RWPE2 (cell line): ENCODE measurements around the gene KCNJ15.

Experiments
- ATAC-seq: fragments of 200-7000 bp; cut with Tn5 transposase; 3 replicates; pipeline ENCODE4 v1.9.1; 2021; ENCODE audit warnings: low read depth
- DNase-seq: peaks from one replicate; pipeline ENCODE4 v3.0.0-alpha.2; 2020; ENCODE audit warnings: low spot score
- H3K27ac ChIP-seq: fragments of 450-650 bp; 2 replicates; pipeline ENCODE4 v1.5.1; 2017; ENCODE audit warnings: mild to moderate bottlenecking; ENCODE audit not compliant: poor library complexity, severe bottlenecking
- H3K27me3 ChIP-seq: fragments of 250-450 bp; sonication (Bioruptor Pico); 2 replicates; pipeline ENCODE4 v1.5.1; 2021; ENCODE audit warnings: mild to moderate bottlenecking, moderate library complexity; ENCODE audit not compliant: insufficient read depth, poor library complexity, severe bottlenecking
- H3K36me3 ChIP-seq: fragments of 250-450 bp; sonication (Bioruptor Pico); 2 replicates; pipeline ENCODE4 v1.5.1; 2020; ENCODE audit warnings: low read depth, mild to moderate bottlenecking, moderate library complexity
- H3K4me1 ChIP-seq: fragments of 250-450 bp; sonication (Bioruptor Pico); 2 replicates; pipeline ENCODE4 v1.5.1; 2021; ENCODE audit warnings: mild to moderate bottlenecking, moderate library complexity; ENCODE audit not compliant: insufficient read depth, poor library complexity, severe bottlenecking
- H3K4me3 ChIP-seq: fragments of 250-450 bp; sonication (Bioruptor Pico); 2 replicates; pipeline ENCODE4 v1.5.1; 2021; ENCODE audit warnings: mild to moderate bottlenecking, moderate library complexity; ENCODE audit not compliant: severe bottlenecking
- H3K9me3 ChIP-seq: fragments of 250-450 bp; sonication (Bioruptor Pico); 2 replicates; pipeline ENCODE4 v1.5.1; 2021; ENCODE audit warnings: mild to moderate bottlenecking, moderate library complexity; ENCODE audit not compliant: severe bottlenecking
- TF ChIP-seq, protein P1 (sequence below): fragments of 450-650 bp; IDR thresholded peaks from one replicate; pipeline ENCODE4 v1.5.1; 2017; ENCODE audit warnings: mild to moderate bottlenecking, moderate library complexity; ENCODE audit not compliant: poor library complexity, severe bottlenecking

Gene KCNJ15

GRCh38 chr21:38325731-38326420 is 69.1 kb downstream of the KCNJ15 start:
- no peak for ATAC-seq
- H3K27ac ChIP-seq: peak overlapping the region; percentile 96
- no peak for DNase-seq
- no peak overlapping the region for H3K4me3 ChIP-seq
- TF ChIP-seq, protein P1, sequence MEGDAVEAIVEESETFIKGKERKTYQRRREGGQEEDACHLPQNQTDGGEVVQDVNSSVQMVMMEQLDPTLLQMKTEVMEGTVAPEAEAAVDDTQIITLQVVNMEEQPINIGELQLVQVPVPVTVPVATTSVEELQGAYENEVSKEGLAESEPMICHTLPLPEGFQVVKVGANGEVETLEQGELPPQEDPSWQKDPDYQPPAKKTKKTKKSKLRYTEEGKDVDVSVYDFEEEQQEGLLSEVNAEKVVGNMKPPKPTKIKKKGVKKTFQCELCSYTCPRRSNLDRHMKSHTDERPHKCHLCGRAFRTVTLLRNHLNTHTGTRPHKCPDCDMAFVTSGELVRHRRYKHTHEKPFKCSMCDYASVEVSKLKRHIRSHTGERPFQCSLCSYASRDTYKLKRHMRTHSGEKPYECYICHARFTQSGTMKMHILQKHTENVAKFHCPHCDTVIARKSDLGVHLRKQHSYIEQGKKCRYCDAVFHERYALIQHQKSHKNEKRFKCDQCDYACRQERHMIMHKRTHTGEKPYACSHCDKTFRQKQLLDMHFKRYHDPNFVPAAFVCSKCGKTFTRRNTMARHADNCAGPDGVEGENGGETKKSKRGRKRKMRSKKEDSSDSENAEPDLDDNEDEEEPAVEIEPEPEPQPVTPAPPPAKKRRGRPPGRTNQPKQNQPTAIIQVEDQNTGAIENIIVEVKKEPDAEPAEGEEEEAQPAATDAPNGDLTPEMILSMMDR: no peak
- no peaks in the 10 kb centered on the region for H3K36me3 ChIP-seq
- no peaks in the 10 kb centered on the region for H3K9me3 ChIP-seq
- peaks cover 29% of the 10 kb centered on the region for H3K4me1 ChIP-seq
- no peaks in the 10 kb centered on the region for H3K27me3 ChIP-seq

- H3K27ac ChIP-seq: peak overlapping the region; percentile 96
- H3K4me1 ChIP-seq: peaks cover 29% of the 10 kb centered on the region
- TF ChIP-seq, protein P1: no peak
- DNase-seq (no peak), ATAC-seq (no peak)
- H3K36me3 ChIP-seq: no peaks in the 10 kb centered on the region
- no peaks in the 10 kb centered on the region for H3K9me3 ChIP-seq
- no peak overlapping the region for H3K4me3 ChIP-seq
- H3K27me3 ChIP-seq: no peaks in the 10 kb centered on the region
Observed at GRCh38 chr21:38326429-38326828, 69.6 kb downstream of the KCNJ15 start.

DNA sequence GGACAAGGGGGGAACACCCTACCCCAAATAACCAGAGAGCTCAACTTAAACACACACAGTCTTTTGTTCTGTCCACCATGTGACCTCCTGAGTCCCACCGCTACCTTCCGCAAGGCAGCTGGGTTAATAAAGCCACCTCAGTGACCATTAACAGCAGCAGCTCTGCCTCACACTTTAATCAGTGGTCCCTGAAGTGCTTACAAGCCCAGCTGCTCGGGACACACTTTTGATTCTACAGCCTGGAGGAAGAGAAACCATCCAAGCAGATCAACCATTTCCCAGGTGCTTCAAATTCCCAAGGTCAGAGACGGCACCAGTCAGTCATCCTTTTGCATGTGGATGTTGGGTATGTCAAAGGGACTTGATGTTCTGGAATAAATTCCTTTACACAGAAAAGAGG is 70.1 kb downstream of the KCNJ15 start:
- Histone ChIP-seq H3K27ac (peak overlapping the region; percentile 96), H3K4me1 (peaks cover 29% of the 10 kb centered on the region), H3K36me3 (no peaks in the 10 kb centered on the region), H3K9me3 (no peaks in the 10 kb centered on the region), H3K4me3 (no peak overlapping the region), H3K27me3 (no peaks in the 10 kb centered on the region)
- ATAC-seq: no peak
- TF ChIP-seq, protein P1: no peak
- no peak for DNase-seq

- ATAC-seq (no peak), DNase-seq (no peak)
- TF ChIP-seq, protein P1: no peak
- Histone ChIP-seq H3K4me3 (no peak overlapping the region), H3K27me3 (no peaks in the 10 kb centered on the region), H3K9me3 (no peaks in the 10 kb centered on the region), H3K36me3 (no peaks in the 10 kb centered on the region), H3K4me1 (peaks cover 28% of the 10 kb centered on the region), H3K27ac (no peak overlapping the region)
Observed at GRCh38 chr21:38327984-38328383, 71.2 kb downstream of the KCNJ15 start.

GRCh38 chr21:38329162-38329561 is 72.4 kb downstream of the KCNJ15 start:
- no peaks in the 10 kb centered on the region for H3K27me3 ChIP-seq
- peaks cover 16% of the 10 kb centered on the region for H3K4me1 ChIP-seq
- DNase-seq: no peak
- no peak for ATAC-seq
- no peak overlapping the region for H3K4me3 ChIP-seq
- no peak overlapping the region for H3K27ac ChIP-seq
- TF ChIP-seq, protein P1: no peak
- no peaks in the 10 kb centered on the region for H3K36me3 ChIP-seq
- H3K9me3 ChIP-seq: no peaks in the 10 kb centered on the region
